Measurements from ENCODE around the gene ABHD6.

DNA sequence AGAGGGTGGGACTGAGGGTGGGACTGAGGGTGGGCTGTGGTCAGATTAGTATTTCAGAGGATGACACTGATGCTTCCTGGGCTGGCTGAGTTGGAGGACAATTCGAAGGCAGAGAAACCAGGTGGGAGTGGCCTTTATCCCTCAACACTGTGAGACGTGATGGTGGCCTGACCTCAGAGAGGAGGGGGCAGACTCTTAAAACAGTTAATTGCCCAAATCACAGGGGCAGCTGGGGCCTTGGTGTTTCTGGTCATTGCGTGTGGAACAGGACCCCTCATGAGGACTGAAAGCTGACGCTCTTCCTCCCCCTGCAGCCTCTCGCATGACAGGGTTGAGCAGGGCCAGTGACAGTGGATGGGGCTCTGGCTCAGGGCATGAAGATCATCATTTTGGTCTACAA, 45.5 kb upstream of the ABHD6 start:
- TF ChIP-seq, protein P1, sequence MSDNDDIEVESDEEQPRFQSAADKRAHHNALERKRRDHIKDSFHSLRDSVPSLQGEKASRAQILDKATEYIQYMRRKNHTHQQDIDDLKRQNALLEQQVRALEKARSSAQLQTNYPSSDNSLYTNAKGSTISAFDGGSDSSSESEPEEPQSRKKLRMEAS (IDR thresholded peaks at IDR 0.05) = no peak
- no peak for TF ChIP-seq YY1 (IDR thresholded peaks at IDR 0.05; ENCODE audit: low read depth)
